ENCODE results near the gene ZNF521.
A peak's percentile ranks its signal among the peaks of the same experiment; 100 is the strongest.

The ZNF521 gene

GRCh38 chr18:25111377-25112288, 240.3 kb downstream of the ZNF521 start:
- DNase-seq, result peak; percentile 22

GRCh38 chr18:25109484-25109883, 242.5 kb downstream of the ZNF521 start:
- DNase-seq, result no peak

DNA sequence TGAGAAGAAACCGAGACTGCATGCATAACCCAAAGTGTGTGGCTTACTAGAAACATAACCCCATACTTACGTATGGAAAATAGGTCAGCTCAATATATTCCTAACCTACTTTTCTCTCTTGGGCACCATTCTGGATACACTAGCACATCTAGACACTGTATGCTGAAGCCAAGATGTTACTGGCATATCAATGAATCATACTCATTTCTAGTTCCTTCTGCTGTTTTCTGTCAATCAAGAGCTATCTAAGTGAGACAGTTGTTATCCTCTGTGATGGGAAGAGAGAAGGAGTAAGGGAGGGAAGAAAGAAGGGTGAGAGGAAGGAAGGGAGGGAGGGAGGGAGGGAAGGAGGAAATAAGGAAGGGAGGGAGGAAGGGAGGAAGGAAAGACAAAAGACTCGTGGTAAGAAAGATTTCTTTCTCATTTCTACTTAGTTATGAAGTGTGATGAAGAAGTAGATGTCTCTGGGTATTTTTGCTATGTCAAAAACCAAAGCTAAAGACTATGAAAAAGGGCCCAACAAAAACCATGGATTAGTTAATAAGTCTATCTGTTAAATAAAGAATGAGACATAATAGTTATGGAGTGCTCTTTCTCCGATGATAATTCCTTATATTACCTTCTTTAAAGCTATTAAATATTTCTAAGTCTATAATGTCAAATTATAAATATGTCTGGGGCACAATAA, 248.4 kb downstream of the ZNF521 start:
- DNase-seq, result no peak

GRCh38 chr18:25102662-25103061, 249.3 kb downstream of the ZNF521 start:
- DNase-seq, result no peak

GRCh38 chr18:25100418-25100817, 251.5 kb downstream of the ZNF521 start:
- no peak for DNase-seq

- no peak for DNase-seq
These were observed 252.1 kb downstream of the ZNF521 start for GRCh38 chr18:25099895-25100294.

- no peak for DNase-seq
These were observed 254.4 kb downstream of the ZNF521 start for GRCh38 chr18:25097569-25098056.

DNA sequence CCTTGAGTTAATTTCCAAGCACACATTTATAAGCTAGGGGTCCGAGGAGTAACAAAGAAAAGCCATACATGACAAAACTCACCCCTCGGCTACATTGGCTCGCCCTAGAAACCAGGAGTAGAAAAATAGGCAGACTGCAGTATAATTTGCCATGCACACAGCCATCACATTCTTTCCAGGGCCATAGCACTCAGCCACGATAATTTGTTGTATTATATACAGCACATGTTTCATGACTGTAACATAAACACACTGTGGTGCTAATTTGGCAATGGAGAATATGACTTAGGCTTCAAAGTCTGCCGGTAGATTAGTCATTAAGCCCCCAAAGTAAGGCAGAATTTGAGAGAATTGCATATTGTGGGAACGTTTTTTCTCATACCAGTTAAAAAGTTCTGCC, 254.9 kb downstream of the ZNF521 start:
- DNase-seq, result no peak

- DNase-seq, result no peak
These were observed 258.8 kb downstream of the ZNF521 start for GRCh38 chr18:25093141-25093540.

DNA sequence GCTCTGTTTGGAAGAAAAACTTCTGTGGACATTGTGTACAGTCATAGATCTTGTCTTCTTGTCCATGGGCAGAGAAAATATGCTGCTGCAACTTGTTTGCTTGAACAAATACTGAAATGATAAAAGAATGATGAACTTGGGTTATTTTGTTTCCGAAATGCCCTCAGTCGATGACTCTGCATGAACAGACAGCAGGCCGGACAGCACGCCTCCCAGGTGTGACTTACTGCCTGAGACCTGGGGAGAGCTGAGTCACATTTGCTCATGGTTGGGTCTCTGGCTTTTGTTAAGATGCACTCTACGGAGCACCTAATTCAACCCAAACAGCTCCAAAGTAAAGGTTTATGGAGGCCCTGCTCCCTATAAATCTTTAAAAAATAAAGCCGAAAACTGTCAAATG, 262.5 kb downstream of the ZNF521 start:
- DNase-seq, result no peak

DNA sequence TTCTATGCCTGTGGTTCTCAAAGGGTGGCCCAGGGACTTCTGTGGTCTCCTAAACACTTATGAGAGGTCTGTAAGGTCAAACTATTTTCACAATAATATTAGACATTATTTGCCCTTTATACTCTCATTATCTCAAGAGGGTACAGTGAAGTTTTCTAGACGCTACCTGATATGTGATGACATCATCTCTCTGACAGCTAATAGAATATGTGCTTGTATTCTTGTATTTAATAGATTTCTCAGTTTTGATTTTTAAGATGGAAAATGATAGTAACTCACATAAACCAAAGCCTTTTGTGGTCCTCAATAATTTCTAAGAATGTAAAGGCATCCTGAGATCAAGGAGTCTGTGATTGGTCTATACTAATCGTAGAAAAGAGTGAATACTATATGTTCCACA, 265.1 kb downstream of the ZNF521 start:
- DNase-seq, result no peak

GRCh38 chr18:25081001-25081400, 271.0 kb downstream of the ZNF521 start:
- DNase-seq, result no peak

DNA sequence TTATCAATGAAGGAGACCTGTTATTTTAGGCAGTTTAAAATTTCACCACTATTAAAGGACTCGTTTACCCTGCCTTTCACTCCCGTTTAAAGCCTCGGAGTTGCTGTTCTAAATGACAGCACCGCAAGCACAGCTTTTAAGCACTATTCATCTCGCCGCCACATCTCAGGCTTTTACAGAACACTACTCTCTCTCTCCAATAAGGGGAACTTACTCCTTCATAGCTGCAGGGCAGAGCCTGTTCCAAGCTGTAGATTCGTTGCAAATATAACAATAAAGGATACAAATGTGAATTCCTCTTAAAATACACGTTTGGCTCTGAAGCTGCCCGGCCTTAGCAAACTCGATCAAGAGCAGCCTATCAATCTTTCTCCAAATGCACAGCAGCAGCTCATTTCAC, 271.8 kb downstream of the ZNF521 start:
- DNase-seq, result no peak

DNA sequence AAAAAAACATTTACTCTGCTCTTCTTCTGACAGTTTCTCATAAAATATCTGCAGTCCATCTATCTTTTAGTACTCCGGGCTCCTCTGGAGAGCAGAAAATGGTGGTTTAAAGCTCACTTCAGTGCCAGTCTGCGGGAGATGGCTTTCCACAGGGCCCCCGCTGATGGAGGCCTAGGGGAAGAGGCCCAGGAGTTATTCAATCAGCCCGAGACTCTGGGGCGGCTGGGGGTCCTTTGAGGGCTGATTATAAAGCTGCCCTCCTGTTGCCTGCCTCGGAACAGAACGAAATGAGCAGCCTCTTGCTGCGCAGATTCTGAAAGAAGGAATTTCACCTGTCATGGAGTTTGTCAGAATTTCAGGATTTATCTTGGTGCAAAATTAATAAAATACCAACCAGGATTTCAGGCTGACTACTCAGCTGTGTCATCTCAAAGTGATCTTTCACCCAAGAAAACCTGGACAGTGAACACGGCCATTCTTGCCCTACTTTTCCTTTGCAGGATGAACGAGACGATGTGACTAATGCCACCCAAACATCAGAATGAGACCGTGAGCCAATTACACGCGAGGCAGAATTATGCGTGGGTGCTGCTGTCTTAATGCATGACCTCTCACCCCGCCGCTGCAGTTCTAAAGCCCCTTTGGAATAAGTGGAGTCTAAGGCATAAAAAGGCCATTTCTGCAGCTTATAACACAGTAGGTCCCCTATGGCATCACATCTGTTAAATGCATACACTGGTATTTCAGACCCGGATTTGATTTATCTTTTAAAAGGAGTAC, 273.8 kb downstream of the ZNF521 start:
- DNase-seq, result no peak

GRCh38 chr18:25077038-25077943, 274.7 kb downstream of the ZNF521 start:
- no peak for DNase-seq

- no peak for DNase-seq
These were observed 276.2 kb downstream of the ZNF521 start for GRCh38 chr18:25075783-25076182.

DNA sequence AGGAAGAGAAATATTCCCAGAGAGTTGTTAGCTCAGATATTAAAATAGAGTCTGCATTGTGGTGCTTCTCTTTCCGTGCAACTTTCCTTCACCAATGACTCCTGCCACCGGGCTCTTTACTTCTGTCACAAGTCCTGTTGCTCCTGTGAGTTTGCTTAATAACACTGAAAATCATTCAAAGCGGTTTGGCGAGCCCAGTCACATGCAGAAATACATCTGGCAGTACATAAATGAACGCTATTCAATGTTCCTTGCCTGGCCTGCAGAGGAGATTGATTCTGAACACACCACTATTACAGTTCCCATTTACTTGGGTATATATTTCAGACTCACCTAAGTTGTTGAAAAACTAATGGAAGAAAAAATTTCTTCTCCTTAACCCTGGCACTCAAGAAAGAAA, 276.6 kb downstream of the ZNF521 start:
- peak; percentile 43 for DNase-seq

- DNase-seq, result no peak
These were observed 277.0 kb downstream of the ZNF521 start for GRCh38 chr18:25074925-25075324.

DNA sequence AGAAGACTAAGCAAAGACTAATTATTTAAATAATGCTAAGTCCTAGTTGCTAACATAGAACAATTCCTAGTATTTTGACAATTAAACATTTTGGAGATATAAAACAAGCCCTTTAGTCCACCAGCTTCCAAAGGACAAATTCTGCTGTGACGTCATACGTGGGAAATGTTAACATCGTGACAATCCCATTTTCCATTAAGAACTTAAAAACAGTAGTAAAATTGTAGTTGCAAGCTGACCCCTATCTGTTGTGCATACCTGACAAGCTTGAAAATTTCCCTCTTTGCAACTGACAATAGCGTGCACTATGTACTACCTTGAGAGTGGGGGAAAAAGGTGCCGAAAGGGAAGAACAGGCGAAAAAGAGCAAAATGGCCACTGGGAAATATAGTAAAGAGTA, 279.8 kb downstream of the ZNF521 start:
- no peak for DNase-seq

GRCh38 chr18:25067275-25068025, 284.5 kb downstream of the ZNF521 start:
- DNase-seq, result no peak

DNA sequence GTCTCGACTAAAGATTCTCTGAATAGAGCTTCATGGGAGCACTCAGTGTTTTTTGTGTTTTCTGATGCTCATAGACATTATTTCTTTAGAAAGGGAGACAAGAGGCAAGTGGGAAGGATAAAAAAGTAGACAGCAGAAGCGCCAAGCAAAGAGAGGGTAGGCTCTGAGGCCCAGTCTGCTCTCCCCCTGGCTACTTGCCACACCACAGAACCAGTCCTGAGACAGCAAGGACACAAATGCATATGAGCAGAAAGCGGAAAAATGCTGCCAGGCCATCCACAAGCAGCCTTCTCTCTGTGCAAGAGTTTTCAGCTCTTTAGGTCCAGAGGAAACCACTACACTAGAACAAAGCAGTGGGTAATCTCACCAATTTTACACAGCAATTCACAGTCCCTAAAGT, 285.4 kb downstream of the ZNF521 start:
- DNase-seq, result peak; percentile 54
